NCI-H2227 treated with DMSO at 0.1 percent for 48 hours (cell line): ENCODE measurements around the gene CGREF1.

Source experiments
- DNase-seq: peaks from one replicate; lab custom pipeline; 2025; lab: John Stamatoyannopoulos, UW

CGREF1 gene

GRCh38 chr2:27073782-27074181 lies 45.1 kb downstream of the CGREF1 start:
- DNase-seq = no peak

- no peak for DNase-seq
Observed at GRCh38 chr2:27072920-27073319, 46.0 kb downstream of the CGREF1 start.

- DNase-seq = peak; percentile 12
Observed at GRCh38 chr2:27071990-27072830, 46.7 kb downstream of the CGREF1 start.

GRCh38 chr2:27071277-27071989 lies 47.5 kb downstream of the CGREF1 start, which contains the start of gene OST4:
OST4 (minus strand) TSS chr2:27071654.
- DNase-seq = peak; percentile 82

GRCh38 chr2:27070653-27071276 lies 48.2 kb downstream of the CGREF1 start:
- no peak for DNase-seq

- DNase-seq = no peak
Observed at GRCh38 chr2:27069961-27070618, 48.8 kb downstream of the CGREF1 start.

GRCh38 chr2:27069436-27069835 lies 49.5 kb downstream of the CGREF1 start:
- no peak for DNase-seq

GRCh38 chr2:27067385-27067784 lies 51.5 kb downstream of the CGREF1 start:
- DNase-seq = no peak

GRCh38 chr2:27065128-27065527 lies 53.8 kb downstream of the CGREF1 start:
- no peak for DNase-seq

GRCh38 chr2:27060323-27060722 lies 58.6 kb downstream of the CGREF1 start:
- DNase-seq = peak; percentile 67

GRCh38 chr2:27059141-27059820 lies 59.6 kb downstream of the CGREF1 start:
- no peak for DNase-seq

- DNase-seq = no peak
Observed at GRCh38 chr2:27058210-27058609, 60.7 kb downstream of the CGREF1 start.

GRCh38 chr2:27057184-27057583 lies 61.7 kb downstream of the CGREF1 start:
- DNase-seq = no peak

- no peak for DNase-seq
Observed at GRCh38 chr2:27054721-27055120, 64.2 kb downstream of the CGREF1 start.

- DNase-seq = no peak
Observed at GRCh38 chr2:27053776-27054175, 65.2 kb downstream of the CGREF1 start.

GRCh38 chr2:27053321-27053720 lies 65.6 kb downstream of the CGREF1 start:
- DNase-seq = no peak

GRCh38 chr2:27051902-27052645 lies 66.9 kb downstream of the CGREF1 start:
- DNase-seq = peak; percentile 12

GRCh38 chr2:27050996-27051901 lies 67.7 kb downstream of the CGREF1 start, which contains the start of gene AGBL5:
AGBL5 (plus strand) TSS chr2:27051668; CDS start chr2:27052959, 1,291 bp downstream.
- peak; percentile 97 for DNase-seq
